ENCODE results near the gene C5AR1. TPM values are rescaled to one million over a fixed set of nuclear protein-coding genes. Genes with fewer than 3 reads are reported as not detected.
A peak's percentile ranks its signal among the peaks of the same experiment; 100 is the strongest.
"Not testable (repeated sequence)": the region's sequence is repeated elsewhere in the genome, so short reads cannot be mapped to it uniquely, and the experiment has no call there.

C5AR1 gene
- total and polyA plus RNA-seq, 7 experiments from 2014 or later, result 0.14 to 205 (median 5.9) TPM; not detected in 1

DNA sequence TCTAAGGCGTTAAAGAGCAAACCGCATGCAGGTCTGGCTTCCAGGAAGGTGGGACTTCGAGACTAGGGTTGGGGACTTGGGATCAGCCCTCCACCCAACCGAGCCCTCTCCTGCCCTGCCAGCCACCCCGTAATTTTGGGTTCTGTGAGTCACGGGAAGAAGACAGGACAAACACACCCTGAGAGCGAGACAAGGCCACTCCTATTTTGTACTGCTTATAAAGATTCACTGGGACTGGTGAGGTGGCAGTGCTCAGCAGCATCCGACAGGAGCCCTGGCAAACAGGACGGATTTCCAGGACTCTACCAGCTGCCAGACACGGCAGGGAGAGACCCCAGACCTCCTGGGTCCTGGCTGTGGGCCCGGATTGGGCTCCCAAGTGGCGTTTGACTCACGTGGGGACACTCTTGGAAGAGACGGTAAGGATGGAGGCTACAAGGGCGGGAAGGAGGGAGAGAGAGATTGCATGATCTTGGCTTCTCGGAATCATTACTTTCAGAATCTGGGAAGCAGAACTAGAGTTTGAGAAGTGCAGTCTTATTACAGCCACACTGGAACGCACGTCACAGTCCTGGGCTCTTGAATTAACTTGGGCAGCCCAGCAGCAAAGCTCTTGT is 22.4 kb downstream of the C5AR1 start, which contains the start of gene C5AR2:
C5AR2 (plus strand) TSS at position 245 of the 617 bp plus-strand sequence. CDS start 8,625 bp downstream, outside the sequence.
- no peak within 1 kb of the TSS for H3K4me3 Mint-ChIP-seq
- H3K27me3 Mint-ChIP-seq, result peaks cover 0 to 4% (median 0%) of the 10 kb centered on the region in 5 donors
- ChIA-PET POLR2A (interaction anchor here (0.6 kb wide), 1 partner anchor 11 kb away, joined by 3 read pairs; no protein-coding TSS in a partner anchor), CTCF (no interaction called here)
- H3K4me3 ChIP-seq (ENCODE audit: low read length), result no peak within 1 kb of the TSS
- ATAC-seq (no peak), DNase-seq (no peak)
- H3K4me1 Mint-ChIP-seq, result peaks cover 7 to 15% (median 9%) of the 10 kb centered on the region in 7 donors
- no peak within 1 kb of the TSS for H3K27ac Mint-ChIP-seq
- H3K36me3 ChIP-seq (ENCODE audit: control insufficient read depth in 2 of 3, insufficient read depth in 3 of 3, low read length in 3 of 3), result no peaks in the 10 kb centered on the region
- H3K27me3 ChIP-seq (ENCODE audit: control insufficient read depth in 2 of 2, insufficient read depth in 2 of 2, low read length in 2 of 2), result no peaks in the 10 kb centered on the region
- H3K4me1 ChIP-seq (ENCODE audit: control insufficient read depth in 2 of 2, insufficient read depth in 2 of 2, low read length in 2 of 2), result peaks cover 3 to 9% of the 10 kb centered on the region in 2 donors
- no peak within 1 kb of the TSS for H3K27ac ChIP-seq (ENCODE audit: low read depth, low read length)
- no peaks in the 10 kb centered on the region for H3K9me3 ChIP-seq (ENCODE audit: control insufficient read depth in 2 of 3, low read length in 3 of 3)
- H3K9me3 Mint-ChIP-seq, result peaks cover 0 to 3% (median 0%) of the 10 kb centered on the region in 11 donors
- intact Hi-C loops (cut with micrococcal nuclease), result no loop called here
- H3K36me3 Mint-ChIP-seq, result no peaks in the 10 kb centered on the region

- H3K4me1 Mint-ChIP-seq, result peaks cover 9 to 16% (median 10%) of the 10 kb centered on the region in 7 donors
- H3K9me3 Mint-ChIP-seq; H3K36me3 Mint-ChIP-seq; H3K27me3 ChIP-seq (ENCODE audit: control insufficient read depth in 2 of 2, insufficient read depth in 2 of 2, low read length in 2 of 2); H3K4me3 ChIP-seq (ENCODE audit: low read length); POLR2A ChIA-PET; H3K9me3 ChIP-seq (ENCODE audit: control insufficient read depth in 2 of 3, low read length in 3 of 3); H3K4me1 ChIP-seq (ENCODE audit: control insufficient read depth in 2 of 2, insufficient read depth in 2 of 2, low read length in 2 of 2); H3K36me3 ChIP-seq (ENCODE audit: control insufficient read depth in 2 of 3, insufficient read depth in 3 of 3, low read length in 3 of 3); H3K27me3 Mint-ChIP-seq; intact Hi-C loops (cut with micrococcal nuclease); H3K27ac ChIP-seq (ENCODE audit: low read depth, low read length): not testable (repeated sequence)
- DNase-seq (peak in 1 of 9 donors; percentile 8), ATAC-seq (peak; percentile 85)
- peak overlapping the region in 1 of 9 donors; percentile 80 for H3K27ac Mint-ChIP-seq
- CTCF ChIA-PET, result interaction anchor here (1.5 kb wide), 1 partner anchor 12 kb away, joined by 5 read pairs; the partner anchor contains the start of gene DHX34
- peak overlapping the region in 4 of 10 donors; percentile 13 to 41 (median 16) for H3K4me3 Mint-ChIP-seq
Measured at GRCh38 chr19:47336765-47337718, 27.4 kb downstream of the C5AR1 start.

GRCh38 chr19:47339196-47339880 is 29.7 kb downstream of the C5AR1 start:
- H3K36me3 Mint-ChIP-seq, result peaks cover 0 to 3% (median 0%) of the 10 kb centered on the region in 5 donors
- no peak overlapping the region for H3K4me3 Mint-ChIP-seq
- H3K4me3 ChIP-seq (ENCODE audit: low read length), result no peak overlapping the region
- DNase-seq (no peak), ATAC-seq (no peak)
- ChIA-PET POLR2A (no interaction called here), CTCF (no interaction called here)
- no peak overlapping the region for H3K27ac ChIP-seq (ENCODE audit: low read depth, low read length)
- no peaks in the 10 kb centered on the region for H3K36me3 ChIP-seq (ENCODE audit: control insufficient read depth in 2 of 3, insufficient read depth in 3 of 3, low read length in 3 of 3)
- H3K9me3 Mint-ChIP-seq, result no peaks in the 10 kb centered on the region
- H3K27me3 ChIP-seq (ENCODE audit: control insufficient read depth in 2 of 2, insufficient read depth in 2 of 2, low read length in 2 of 2), result no peaks in the 10 kb centered on the region
- no peaks in the 10 kb centered on the region for H3K9me3 ChIP-seq (ENCODE audit: control insufficient read depth in 2 of 3, low read length in 3 of 3)
- no peak overlapping the region for H3K27ac Mint-ChIP-seq
- H3K27me3 Mint-ChIP-seq, result peaks cover 0 to 3% (median 0%) of the 10 kb centered on the region in 5 donors
- H3K4me1 Mint-ChIP-seq, result peaks cover 9 to 16% (median 10%) of the 10 kb centered on the region in 7 donors
- peaks cover 3 to 9% of the 10 kb centered on the region in 2 donors for H3K4me1 ChIP-seq (ENCODE audit: control insufficient read depth in 2 of 2, insufficient read depth in 2 of 2, low read length in 2 of 2)
- intact Hi-C loops (cut with micrococcal nuclease), result no loop called here

- peaks cover 0 to 3% (median 0%) of the 10 kb centered on the region in 5 donors for H3K27me3 Mint-ChIP-seq
- no peak overlapping the region for H3K27ac Mint-ChIP-seq
- no peaks in the 10 kb centered on the region for H3K27me3 ChIP-seq (ENCODE audit: control insufficient read depth in 2 of 2, insufficient read depth in 2 of 2, low read length in 2 of 2)
- DNase-seq (no peak), ATAC-seq (no peak)
- H3K4me1 Mint-ChIP-seq, result peaks cover 9 to 16% (median 9%) of the 10 kb centered on the region in 7 donors
- no peaks in the 10 kb centered on the region for H3K9me3 ChIP-seq (ENCODE audit: control insufficient read depth in 2 of 3, low read length in 3 of 3)
- intact Hi-C loops (cut with micrococcal nuclease), result loop anchor here in 1 of 2 donors (10.0 kb wide), 1 partner anchor 1346 kb away; the partner anchor contains the start of gene CCDC61
- ChIA-PET CTCF (interaction anchor here (0.8 kb wide), 1 partner anchor 8 kb away, joined by 3 read pairs; the partner anchor contains the start of gene DHX34), POLR2A (no interaction called here)
- H3K4me1 ChIP-seq (ENCODE audit: control insufficient read depth in 2 of 2, insufficient read depth in 2 of 2, low read length in 2 of 2), result peaks cover 3 to 9% of the 10 kb centered on the region in 2 donors
- H3K36me3 ChIP-seq (ENCODE audit: control insufficient read depth in 2 of 3, insufficient read depth in 3 of 3, low read length in 3 of 3), result no peaks in the 10 kb centered on the region
- no peak overlapping the region for H3K4me3 ChIP-seq (ENCODE audit: low read length)
- no peaks in the 10 kb centered on the region for H3K9me3 Mint-ChIP-seq
- H3K36me3 Mint-ChIP-seq, result peaks cover 0 to 3% (median 0%) of the 10 kb centered on the region in 5 donors
- no peak overlapping the region for H3K27ac ChIP-seq (ENCODE audit: low read depth, low read length)
- no peak overlapping the region for H3K4me3 Mint-ChIP-seq
Measured at GRCh38 chr19:47340477-47341208, 31.0 kb downstream of the C5AR1 start.

GRCh38 chr19:47341734-47342133 is 32.1 kb downstream of the C5AR1 start:
- Mint-ChIP-seq H3K4me1 (peaks cover 1 to 5% (median 4%) of the 10 kb centered on the region in 7 donors), H3K9me3 (no peaks in the 10 kb centered on the region), H3K27ac (no peak overlapping the region), H3K4me3 (no peak overlapping the region), H3K36me3 (peaks cover 0 to 3% (median 0%) of the 10 kb centered on the region in 5 donors), H3K27me3 (peaks cover 0 to 3% (median 0%) of the 10 kb centered on the region in 5 donors)
- H3K4me1 ChIP-seq (ENCODE audit: control insufficient read depth in 2 of 2, insufficient read depth in 2 of 2, low read length in 2 of 2), result peaks cover under 1% of the 10 kb centered on the region in 2 donors
- ATAC-seq (no peak), DNase-seq (no peak)
- H3K4me3 ChIP-seq (ENCODE audit: low read length), result no peak overlapping the region
- H3K27ac ChIP-seq (ENCODE audit: low read depth, low read length), result no peak overlapping the region
- POLR2A ChIA-PET, result no interaction called here
- intact Hi-C loops (cut with micrococcal nuclease), result loop anchor here in 1 of 2 donors (10.0 kb wide), 1 partner anchor 1347 kb away; the partner anchor contains the start of gene CCDC61
- no peaks in the 10 kb centered on the region for H3K9me3 ChIP-seq (ENCODE audit: control insufficient read depth in 2 of 3, low read length in 3 of 3)
- H3K36me3 ChIP-seq (ENCODE audit: control insufficient read depth in 2 of 3, insufficient read depth in 3 of 3, low read length in 3 of 3), result no peaks in the 10 kb centered on the region
- CTCF ChIA-PET, result interaction anchor here (0.6 kb wide), 2 partner anchors 86 to 1236 kb away, joined by 3 read pairs; no protein-coding TSS in a partner anchor
- H3K27me3 ChIP-seq (ENCODE audit: control insufficient read depth in 2 of 2, insufficient read depth in 2 of 2, low read length in 2 of 2), result no peaks in the 10 kb centered on the region

Measured in naive thymus-derived CD4-positive, alpha-beta T cell (primary cell).